Stimulated activated CD4-positive, alpha-beta T cell treated with anti-CD3 and anti-CD28 coated beads, Interleukin-2, amount 100 ng/mL, for 4 hours (primary cell): Measurements from ENCODE around the gene ACADVL.

ENCODE experiments used
- DNase-seq: peaks from one replicate; pipeline ENCODE4 v3.0.0-alpha.2; 2020; ENCODE audit warnings: low read depth

The ACADVL gene

DNA sequence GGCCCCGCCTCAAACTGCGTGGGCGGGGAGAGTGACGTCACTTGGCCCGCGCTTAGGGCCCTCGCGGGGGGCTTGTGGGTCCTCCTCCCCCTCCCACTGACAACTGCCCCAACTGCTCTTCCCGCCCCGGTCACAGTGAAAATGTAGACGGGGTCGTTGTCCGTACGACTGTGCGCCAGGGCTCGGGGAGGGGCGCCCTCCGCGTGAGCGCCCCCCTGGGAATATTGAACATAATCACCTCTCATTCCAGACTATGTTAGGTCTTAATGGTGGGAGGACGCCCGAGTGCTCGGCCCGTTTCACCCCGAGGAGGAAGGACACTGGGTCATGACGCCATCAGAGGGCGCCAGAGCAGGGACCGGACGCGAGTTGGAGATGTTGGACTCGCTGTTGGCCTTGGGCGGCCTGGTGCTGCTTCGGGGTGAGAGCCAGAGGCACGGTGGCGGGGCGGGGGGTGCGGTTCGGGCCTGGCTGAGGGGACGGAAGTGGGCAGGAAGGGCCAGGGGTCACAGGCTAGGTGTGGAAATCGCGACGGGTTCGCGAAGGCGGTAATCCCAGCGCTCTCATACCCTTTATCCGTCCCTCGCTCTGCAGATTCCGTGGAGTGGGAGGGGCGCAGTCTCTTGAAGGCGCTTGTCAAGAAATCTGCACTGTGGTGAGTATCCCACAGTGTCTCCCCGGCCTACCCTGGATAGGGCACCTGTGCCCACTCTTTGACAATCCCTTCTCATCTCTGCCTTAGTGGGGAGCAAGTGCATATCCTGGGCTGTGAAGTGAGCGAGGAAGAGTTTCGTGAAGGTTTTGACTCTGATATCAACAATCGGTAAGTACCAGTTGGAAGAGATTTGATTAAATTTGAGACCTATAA is 32.7 kb downstream of the ACADVL start, which contains the start of gene ELP5:
TSS of gene ELP5 (plus strand) at position 40 of the 868 bp plus-strand sequence. CDS start at position 376, 336 bp downstream.
- peak; percentile 69 for DNase-seq

DNA sequence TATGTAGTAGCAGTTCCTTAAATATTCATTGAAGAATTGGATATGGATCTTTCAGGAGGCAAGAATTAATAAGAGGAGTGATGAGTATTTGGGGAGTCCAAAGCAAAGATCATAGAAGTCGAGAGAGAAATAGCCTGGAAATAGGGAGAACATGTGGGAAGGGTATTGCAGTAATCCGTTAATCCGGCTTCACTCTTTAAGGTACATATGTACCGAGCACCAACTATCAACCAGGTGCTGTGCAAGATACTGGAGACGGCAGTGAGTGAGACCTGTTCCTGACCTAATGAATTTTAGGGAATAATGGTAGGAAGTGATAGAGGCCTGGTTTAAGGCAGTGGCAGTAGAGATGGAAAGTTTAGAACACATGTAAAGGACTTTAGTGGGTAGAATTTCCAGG is 33.3 kb downstream of the ACADVL start:
- DNase-seq, result no peak

DNA sequence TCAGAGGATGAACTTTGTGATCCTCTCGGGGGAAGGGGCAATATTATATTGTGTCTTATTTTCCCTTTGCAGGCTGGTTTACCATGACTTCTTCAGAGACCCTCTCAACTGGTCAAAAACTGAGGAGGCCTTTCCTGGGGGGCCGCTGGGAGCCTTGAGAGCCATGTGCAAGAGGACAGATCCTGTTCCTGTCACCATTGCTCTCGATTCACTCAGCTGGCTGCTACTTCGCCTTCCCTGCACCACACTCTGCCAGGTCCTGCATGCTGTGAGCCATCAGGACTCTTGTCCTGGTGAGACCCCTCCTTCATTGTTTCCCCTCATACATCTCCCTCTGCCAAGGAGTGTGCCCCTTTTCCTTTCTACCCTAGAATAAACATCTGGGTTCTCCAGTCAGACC is 34.8 kb downstream of the ACADVL start:
- DNase-seq, result no peak

DNA sequence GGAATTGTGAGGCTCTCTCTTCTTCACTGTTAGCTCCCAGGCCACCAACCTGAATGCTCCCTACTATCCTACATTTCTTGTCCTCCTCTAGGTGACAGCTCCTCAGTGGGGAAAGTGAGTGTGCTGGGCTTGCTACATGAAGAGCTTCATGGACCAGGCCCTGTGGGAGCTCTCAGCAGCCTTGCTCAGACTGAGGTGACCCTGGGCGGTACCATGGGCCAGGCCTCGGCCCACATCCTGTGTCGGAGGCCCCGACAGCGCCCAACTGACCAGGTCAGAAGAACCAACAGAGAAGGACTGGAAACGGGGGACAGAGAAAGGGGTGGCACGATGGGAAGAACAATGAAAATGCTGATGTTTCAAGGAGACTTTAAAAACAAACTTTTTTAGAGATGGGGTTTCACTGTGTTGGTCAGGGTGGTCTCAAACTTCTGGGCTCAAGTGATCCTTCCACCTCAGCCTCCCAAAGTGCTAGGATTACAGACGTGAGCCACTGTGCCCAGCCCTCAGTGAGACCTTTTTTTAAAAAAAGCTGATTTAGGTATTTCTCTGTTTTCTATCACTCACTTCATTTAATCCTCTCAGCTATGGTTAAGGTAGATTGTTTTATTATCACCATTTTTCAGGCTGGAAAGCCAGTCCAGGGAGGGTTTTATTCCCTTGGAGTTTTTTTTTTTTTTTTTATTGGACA is 37.2 kb downstream of the ACADVL start:
- no peak for DNase-seq

DNA sequence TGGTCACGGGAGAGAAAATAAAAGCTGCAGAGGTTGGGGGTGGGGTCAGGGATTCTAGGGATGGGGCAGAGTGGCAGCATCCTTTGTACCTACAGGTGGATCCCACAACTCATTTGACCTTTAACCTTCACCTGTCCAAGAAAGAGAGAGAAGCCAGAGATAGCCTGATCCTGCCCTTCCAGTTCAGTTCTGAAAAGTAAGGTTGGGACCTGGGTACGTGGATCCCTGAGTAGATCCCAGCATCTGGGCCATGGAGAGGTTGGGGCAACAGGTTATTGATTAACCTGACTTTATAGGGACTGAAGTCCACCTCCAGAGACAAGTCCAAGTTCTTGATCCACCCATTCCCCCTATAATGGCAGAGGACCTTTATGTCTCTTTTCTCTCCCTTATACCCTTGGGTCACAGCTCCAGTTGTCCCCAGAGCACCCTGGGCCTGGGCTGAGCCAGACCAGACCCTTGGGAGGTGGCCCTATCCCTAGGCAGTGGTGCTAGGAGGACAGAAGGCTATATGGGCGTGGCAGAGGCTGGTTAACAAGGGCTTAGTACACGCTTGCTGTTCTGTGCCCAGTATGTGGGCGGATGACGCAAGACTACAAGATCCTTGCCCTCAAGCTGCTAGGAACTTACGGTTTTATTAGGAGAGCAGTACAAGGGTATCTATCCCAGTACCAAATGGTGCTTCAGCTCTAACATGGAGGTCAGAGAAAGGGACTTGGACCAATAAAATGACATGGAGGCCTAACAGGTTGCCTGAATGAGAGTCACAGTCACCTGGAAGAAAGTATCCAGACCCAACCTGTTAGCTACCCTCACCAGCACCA is 39.2 kb downstream of the ACADVL start:
- no peak for DNase-seq

DNA sequence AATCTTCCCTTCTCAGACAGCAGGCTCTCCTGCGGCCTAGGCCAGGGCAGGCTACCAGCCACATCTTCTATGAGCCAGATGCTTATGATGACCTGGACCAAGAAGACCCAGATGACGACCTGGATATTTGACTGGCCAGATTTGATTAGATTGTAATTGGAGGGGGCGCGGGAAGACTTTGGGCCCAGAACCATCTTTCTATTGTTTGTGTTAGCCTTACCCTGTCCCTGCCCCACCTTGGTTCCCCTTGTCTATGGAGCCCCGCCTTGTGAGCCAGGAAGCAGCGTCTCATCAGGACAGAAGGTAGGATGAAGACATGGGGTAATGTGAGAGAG is 39.8 kb downstream of the ACADVL start:
- DNase-seq, result no peak

DNA sequence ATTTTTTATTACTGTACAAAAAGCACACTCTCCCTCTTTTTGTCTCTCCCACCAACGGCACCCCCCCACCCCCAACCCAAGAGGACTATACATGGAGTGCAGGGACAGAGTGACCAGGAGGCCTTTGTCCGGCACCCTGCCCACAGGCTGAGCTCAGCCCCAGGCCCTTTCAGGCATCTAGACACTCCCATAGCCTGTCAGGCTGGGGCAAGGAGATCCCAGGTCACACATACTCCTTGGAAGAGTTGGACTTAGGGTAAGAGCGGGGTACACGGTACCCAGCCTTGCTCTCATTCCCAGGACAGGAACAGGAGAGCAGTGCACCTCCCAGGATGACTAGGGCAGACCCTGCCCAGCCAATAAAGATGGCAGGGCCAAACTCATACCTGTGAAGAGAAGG is 40.4 kb downstream of the ACADVL start:
- DNase-seq, result no peak

DNA sequence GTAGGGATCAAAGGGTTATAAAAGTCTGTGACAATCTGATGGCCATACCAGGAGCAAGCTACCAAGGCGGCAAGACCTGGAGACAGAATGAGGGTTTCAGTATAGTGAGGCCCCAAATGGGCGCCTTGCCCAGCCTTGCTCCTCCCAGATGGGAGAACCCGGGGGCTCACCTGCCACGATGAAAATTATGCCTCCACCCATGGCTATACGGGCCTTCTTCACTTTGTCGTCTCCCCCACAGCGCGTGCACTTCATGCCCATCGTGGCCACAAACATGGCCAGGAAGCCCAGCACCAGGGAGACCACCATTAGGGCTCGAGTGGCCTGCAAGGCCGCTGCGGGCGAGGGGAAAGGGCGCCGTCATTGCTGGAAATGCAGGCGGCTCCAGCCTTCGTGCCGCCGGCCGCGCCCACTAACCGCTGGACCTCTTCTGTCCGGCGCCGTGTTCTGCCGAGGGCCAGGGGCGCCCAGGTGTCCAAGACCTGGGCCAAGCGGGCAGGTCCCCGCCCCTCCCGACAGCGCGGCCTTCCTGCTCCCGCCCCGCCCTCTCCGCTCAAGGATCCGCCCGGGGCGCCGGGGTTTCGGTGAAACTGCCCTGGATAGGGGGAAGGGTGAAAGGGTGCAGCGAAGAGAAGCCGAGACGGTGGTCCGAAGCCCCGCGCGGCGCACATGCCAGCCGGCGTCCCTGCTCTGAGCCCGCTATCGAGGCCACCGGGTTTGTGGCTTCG is 41.1 kb downstream of the ACADVL start:
- DNase-seq, result no peak

DNA sequence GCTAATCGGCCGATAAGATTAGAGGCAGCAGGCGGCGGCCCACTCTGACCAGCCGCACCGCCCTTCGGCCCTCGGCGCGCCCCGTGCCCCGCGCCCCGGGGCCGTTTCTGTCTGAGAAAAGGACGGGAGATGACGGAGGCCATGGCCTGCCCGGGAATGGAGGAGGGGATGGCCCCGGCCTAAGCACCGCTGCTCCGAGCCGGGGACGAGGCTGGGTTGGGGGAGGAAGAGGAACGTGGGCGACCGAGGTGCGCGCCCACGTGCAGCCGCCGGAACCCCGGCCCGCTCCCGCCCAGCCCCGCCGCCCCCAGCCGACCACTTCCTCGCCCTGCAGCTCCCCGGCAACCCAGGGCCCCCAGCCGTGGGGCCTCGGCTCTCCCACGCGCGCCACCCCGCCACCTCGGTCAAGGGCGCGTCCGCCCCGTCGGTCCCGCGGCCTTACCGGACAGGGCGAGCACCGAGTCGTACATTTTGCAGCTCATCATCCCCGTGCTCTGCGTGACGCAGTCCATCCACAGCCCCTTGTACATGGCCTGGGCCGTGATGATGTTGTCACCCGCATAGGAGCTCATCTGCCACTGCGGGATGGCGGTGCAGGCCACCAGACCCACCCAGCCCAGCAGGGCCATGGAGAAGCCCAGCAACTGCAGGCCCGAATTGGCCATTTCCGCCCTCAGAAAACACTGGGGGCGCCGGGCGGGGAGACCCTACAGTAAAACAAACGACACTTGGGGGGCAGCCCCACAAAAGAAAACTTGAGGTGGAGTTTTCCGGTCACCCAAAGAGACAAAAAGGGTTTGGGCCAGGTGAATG is 41.8 kb downstream of the ACADVL start:
- DNase-seq, result peak; percentile 47

DNA sequence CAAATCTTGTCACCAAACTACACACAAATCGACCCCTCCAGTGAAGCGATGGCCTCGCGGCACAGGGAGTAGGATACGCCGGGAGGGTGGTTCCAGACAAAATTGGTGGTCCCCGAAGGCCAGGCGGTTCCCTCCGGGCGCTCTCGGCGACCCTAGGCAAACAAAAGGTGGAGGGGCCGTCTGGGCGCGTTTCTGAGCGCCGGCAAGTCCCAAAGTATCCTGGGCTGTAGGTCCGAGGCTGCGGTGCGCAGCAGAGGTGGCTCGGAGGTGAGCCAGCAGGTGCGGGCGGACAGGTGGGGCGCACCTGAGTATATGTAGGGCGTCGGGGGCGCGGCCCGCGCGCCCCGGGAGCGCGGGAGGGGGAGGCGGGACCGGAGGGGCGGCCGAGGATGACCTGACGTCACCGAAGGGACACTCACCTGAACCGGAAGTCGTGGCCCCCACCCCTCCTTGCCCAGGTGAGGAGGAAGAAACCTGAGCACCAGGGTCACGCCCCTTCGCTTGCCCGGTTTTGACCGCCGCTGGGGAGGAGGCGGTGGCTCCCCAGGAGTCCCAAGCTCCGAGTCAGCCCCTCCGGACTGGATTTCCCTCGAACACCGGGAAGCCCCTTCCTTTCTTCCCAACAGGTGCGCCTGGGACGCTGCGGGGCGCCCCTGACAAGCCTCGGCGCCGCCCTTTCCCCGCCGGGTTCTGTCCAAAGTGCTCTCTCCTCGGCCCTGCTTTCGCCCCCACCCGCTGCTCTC is 42.6 kb downstream of the ACADVL start, which contains the start of gene CLDN7:
TSS of gene CLDN7 (minus strand) at position 287 of the 743 bp plus-strand sequence. CDS start 435 bp downstream, outside the sequence.
- no peak for DNase-seq

DNA sequence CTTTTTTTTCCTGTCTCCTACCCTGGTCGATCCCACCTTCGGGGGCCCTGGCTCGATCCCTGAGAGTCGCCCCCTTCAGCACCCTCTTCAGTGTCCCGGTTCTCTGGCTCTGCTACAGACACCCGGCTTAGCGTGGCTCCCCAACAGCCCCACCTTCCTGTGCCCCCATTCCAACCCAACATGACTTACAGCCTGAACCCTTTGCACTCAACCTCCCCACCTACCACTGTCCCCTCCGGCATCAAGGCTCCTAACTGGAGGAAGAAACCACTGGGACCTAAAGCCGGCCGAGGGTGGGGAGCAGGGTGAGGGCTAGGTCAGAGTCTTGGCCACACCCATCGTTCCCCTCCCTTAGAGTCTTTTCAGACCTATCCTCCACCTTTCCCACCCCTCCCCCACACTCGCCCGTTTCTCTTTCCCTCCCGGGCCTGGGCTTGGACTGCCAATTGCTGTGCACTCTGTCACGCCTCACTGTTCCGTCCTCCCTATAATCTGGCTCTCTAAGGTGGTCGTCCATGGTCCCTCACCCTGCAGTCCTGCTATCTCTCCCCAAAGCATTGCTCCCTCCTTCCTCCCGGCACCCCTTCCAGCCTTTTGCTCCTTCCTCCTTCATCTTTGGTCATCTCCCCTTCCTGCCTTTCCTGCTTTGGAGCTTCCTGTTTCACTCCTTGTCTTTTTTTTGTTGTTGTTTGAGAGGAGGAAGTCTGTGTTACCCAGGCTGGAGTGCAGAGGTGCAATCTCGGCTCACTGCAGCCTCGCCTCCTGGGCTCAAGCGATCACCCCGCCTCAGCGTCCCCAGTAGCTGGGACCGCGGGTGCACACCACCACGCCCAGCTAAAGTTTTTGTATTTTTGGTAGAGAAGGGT is 43.4 kb downstream of the ACADVL start:
- no peak for DNase-seq

DNA sequence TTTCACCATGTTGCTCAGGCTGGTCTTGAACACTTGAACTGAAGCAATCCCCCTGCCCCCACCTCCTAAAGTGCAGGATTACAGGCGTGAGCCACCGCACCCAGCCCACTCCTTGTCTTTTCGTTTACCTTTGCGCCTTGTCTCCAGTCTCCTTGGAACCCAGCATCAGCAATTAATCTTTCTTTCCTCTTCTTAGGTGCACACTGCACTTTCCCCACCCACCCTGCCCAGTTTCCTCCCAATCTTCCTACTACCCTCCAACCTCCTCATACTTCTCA is 44.0 kb downstream of the ACADVL start:
- DNase-seq, result no peak

DNA sequence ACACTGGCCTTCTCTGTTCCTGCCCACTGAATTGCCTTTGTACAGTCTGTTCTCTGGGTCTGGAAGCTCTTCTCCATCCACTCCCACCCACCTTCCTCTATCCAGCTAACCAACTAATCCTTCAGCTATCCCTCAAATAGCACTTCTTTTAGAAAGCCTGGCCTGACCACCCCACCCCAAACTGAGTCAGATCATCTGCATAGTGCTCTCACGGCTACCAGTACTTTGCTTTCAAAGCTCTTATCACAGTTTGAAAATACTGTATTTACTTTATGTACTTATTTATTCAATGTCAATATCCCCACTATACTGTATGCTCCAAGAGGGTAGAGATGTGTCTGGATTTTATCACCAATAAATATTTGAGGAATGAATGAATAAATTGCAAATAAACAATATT is 47.0 kb downstream of the ACADVL start:
- DNase-seq, result no peak
